IMR-90 (cell line): Measurements from ENCODE around the gene FAM174C. TPM values are rescaled to one million over a fixed set of nuclear protein-coding genes. Genes with fewer than 3 reads are reported as not detected.

Source experiments
- ATAC-seq: fragments of 200-7000 bp; cut with Tn5 transposase; 2 replicates; pipeline ENCODE4 v1.9.1; 2020; ENCODE audit warnings: low read depth, mild to moderate bottlenecking, moderate library complexity
- BruUV-seq: library from RNA; stranded (reverse); fragments of 400-500 nt; replicated peaks from 2 replicates; lab custom pipeline; 2021; lab: Mats Ljungman, UMichigan
- CTCF ChIA-PET: fragments of 300-600 bp; formaldehyde crosslinking; extraction: SDS; loops from one replicate; lab custom pipeline; 2021; ENCODE audit warnings: antibody characterized with exemption; lab: Yijun Ruan, JAX
- POLR2A ChIA-PET: fragments of 300-600 bp; sonication (Branson Sonifier 250); formaldehyde crosslinking; loops from one replicate; lab custom pipeline; 2022; ENCODE audit warnings: antibody characterized with exemption; ENCODE audit not compliant: unreplicated experiment; lab: Charles Lee
- DNase-seq: peaks from one replicate; pipeline ENCODE4 v3.0.0; 2013
- H2AFZ ChIP-seq: replicated peaks from 2 replicates; pipeline ENCODE3; 2013; ENCODE audit warnings: low read length, mild to moderate bottlenecking; ENCODE audit not compliant: poor library complexity
- H2AK5ac ChIP-seq: 2 replicates; pipeline ENCODE4 v1.6.1; 2013; ENCODE audit warnings: low read depth, low read length, inconsistent platforms
- H2AK9ac ChIP-seq: replicated peaks from 2 replicates; pipeline ENCODE3; 2013; ENCODE audit warnings: mild to moderate bottlenecking, low read depth, low read length, moderate library complexity; ENCODE audit not compliant: poor library complexity
- H2BK120ac ChIP-seq: 2 replicates; pipeline ENCODE4 v1.6.1; 2013; ENCODE audit warnings: low read depth, low read length, inconsistent platforms
- H2BK15ac ChIP-seq: 3 replicates; pipeline ENCODE4 v1.6.1; 2013; ENCODE audit warnings: low read depth, low read length, inconsistent platforms
- H2BK20ac ChIP-seq: 2 replicates; pipeline ENCODE4 v1.6.1; 2013; ENCODE audit warnings: low read depth, mild to moderate bottlenecking, inconsistent platforms, low read length, moderate library complexity
- H2BK5ac ChIP-seq: 2 replicates; pipeline ENCODE4 v1.6.1; 2013; ENCODE audit warnings: mild to moderate bottlenecking, low read depth, low read length, inconsistent platforms; ENCODE audit not compliant: poor library complexity, severe bottlenecking
- H3K14ac ChIP-seq: replicated peaks from 2 replicates; pipeline ENCODE4 v1.6.1; 2013; ENCODE audit warnings: low read depth, low read length, inconsistent platforms
- H3K18ac ChIP-seq: 2 replicates; pipeline ENCODE4 v1.6.1; 2013; ENCODE audit warnings: low read depth, low read length, control low read depth
- H3K23ac ChIP-seq: 2 replicates; pipeline ENCODE4 v1.6.1; 2013; ENCODE audit warnings: low read depth, low read length, inconsistent platforms
- H3K27ac ChIP-seq: 2 replicates; pipeline ENCODE4 v1.5.1; 2013; ENCODE audit warnings: mild to moderate bottlenecking, control low read depth, low read length; ENCODE audit not compliant: insufficient read depth
- H3K27me3 ChIP-seq: 2 replicates; pipeline ENCODE4 v1.6.1; 2013; ENCODE audit warnings: low read length; ENCODE audit not compliant: control insufficient read depth, insufficient read depth
- H3K36me3 ChIP-seq: 2 replicates; pipeline ENCODE4 v1.6.1; 2013; ENCODE audit warnings: low read length, mixed read lengths; ENCODE audit not compliant: control insufficient read depth, insufficient read depth
- H3K4ac ChIP-seq: 2 replicates; pipeline ENCODE4 v1.6.1; 2013; ENCODE audit warnings: low read depth, low read length, inconsistent platforms
- H3K4me1 ChIP-seq: 2 replicates; pipeline ENCODE4 v1.6.1; 2013; ENCODE audit warnings: low read length, mixed read lengths; ENCODE audit not compliant: control insufficient read depth, insufficient read depth
- H3K4me2 ChIP-seq: 2 replicates; pipeline ENCODE4 v1.6.1; 2013; ENCODE audit warnings: low read depth, mild to moderate bottlenecking, control low read depth, low read length, moderate library complexity
- H3K4me3 ChIP-seq: 2 replicates; pipeline ENCODE4 v1.5.1; 2013; ENCODE audit warnings: low read depth, mild to moderate bottlenecking, control low read depth, low read length, moderate library complexity; ENCODE audit not compliant: insufficient read depth
- H3K56ac ChIP-seq: 2 replicates; pipeline ENCODE4 v1.6.1; 2013; ENCODE audit warnings: low read length, inconsistent platforms; ENCODE audit not compliant: insufficient read depth; ENCODE audit errors: extremely low read depth
- H3K79me1 ChIP-seq, 2 experiments: 2 replicates each; pipeline ENCODE4 v1.6.1; 2013; ENCODE audit warnings: low read length in 2 of 2, inconsistent platforms in 1 of 2, low read depth in 1 of 2
- H3K9ac ChIP-seq: 2 replicates; pipeline ENCODE4 v1.6.1; 2013; ENCODE audit warnings: low read depth, low read length, control low read depth
- H3K9me1 ChIP-seq: 2 replicates; pipeline ENCODE4 v1.6.1; 2013; ENCODE audit warnings: low read length, inconsistent platforms; ENCODE audit not compliant: insufficient read depth
- H3K9me3 ChIP-seq: 2 replicates; pipeline ENCODE4 v1.6.1; 2013; ENCODE audit warnings: low read length; ENCODE audit not compliant: control insufficient read depth, insufficient read depth
- H4K20me1 ChIP-seq: 2 replicates; pipeline ENCODE4 v1.6.1; 2013; ENCODE audit warnings: low read length, inconsistent platforms; ENCODE audit not compliant: insufficient read depth
- H4K5ac ChIP-seq: 2 replicates; pipeline ENCODE4 v1.6.1; 2013; ENCODE audit warnings: mild to moderate bottlenecking, low read depth, low read length, control low read depth
- H4K8ac ChIP-seq, 2 experiments: 2 replicates each; pipeline ENCODE4 v1.6.1; 2013; ENCODE audit warnings: low read depth in 2 of 2, low read length in 2 of 2, control low read depth in 1 of 2, inconsistent platforms in 1 of 2
- H4K91ac ChIP-seq: 2 replicates; pipeline ENCODE4 v1.6.1; 2013; ENCODE audit warnings: low read depth, low read length, inconsistent platforms; ENCODE audit not compliant: insufficient read depth
- BHLHE40 ChIP-seq: fragments of 150-350 bp; IDR thresholded peaks from 2 replicates; pipeline ENCODE4 v1.6.1; 2016; ENCODE audit warnings: mild to moderate bottlenecking, low read depth, low read length
- CEBPB ChIP-seq: IDR thresholded peaks from 2 replicates; pipeline ENCODE4 v1.6.1; 2012; ENCODE audit warnings: low read depth, low read length, improper control_type of control experiment
- CHD1 ChIP-seq: IDR thresholded peaks from 2 replicates; pipeline ENCODE4 v1.6.1; 2012; ENCODE audit warnings: low read depth, low read length, improper control_type of control experiment
- FOS ChIP-seq: fragments of 150-350 bp; IDR thresholded peaks from 2 replicates; pipeline ENCODE4 v1.6.1; 2016; ENCODE audit warnings: low read depth, low read length
- MAFK ChIP-seq: IDR thresholded peaks from 2 replicates; pipeline ENCODE4 v1.6.1; 2012; ENCODE audit warnings: low read depth, low read length, improper control_type of control experiment
- MAZ ChIP-seq: IDR thresholded peaks from 2 replicates; pipeline ENCODE4 v1.6.1; 2012; ENCODE audit warnings: low read depth, mild to moderate bottlenecking, low read length, improper control_type of control experiment, moderate library complexity, borderline replicate concordance
- NFE2L2 ChIP-seq: fragments of 150-350 bp; IDR thresholded peaks from 2 replicates; pipeline ENCODE4 v1.6.1; 2016; ENCODE audit warnings: low read depth, mild to moderate bottlenecking, low read length
- POLR2A ChIP-seq: IDR thresholded peaks from 2 replicates; pipeline ENCODE4 v1.6.1; 2012; ENCODE audit warnings: mild to moderate bottlenecking, low read depth, low read length
- RAD21 ChIP-seq: IDR thresholded peaks from 2 replicates; pipeline ENCODE4 v1.6.1; 2012; ENCODE audit warnings: low read length, improper control_type of control experiment
- RCOR1 ChIP-seq: IDR thresholded peaks from 2 replicates; pipeline ENCODE4 v1.6.1; 2012; ENCODE audit warnings: mild to moderate bottlenecking, low read length, improper control_type of control experiment; ENCODE audit not compliant: insufficient replicate concordance
- RFX5 ChIP-seq: IDR thresholded peaks from 2 replicates; pipeline ENCODE4 v1.8.0; 2012; ENCODE audit warnings: low read depth, mild to moderate bottlenecking, low read length, moderate library complexity
- SMC3 ChIP-seq: fragments of 150-350 bp; IDR thresholded peaks from 2 replicates; pipeline ENCODE4 v1.6.1; 2016; ENCODE audit warnings: low read depth, mild to moderate bottlenecking, antibody characterized with exemption, low read length, moderate library complexity
- whole genome bisulfite sequencing, 2 experiments: methylation state at CpG; one replicate each; pipeline versions ENCODE4 v1.1.5 to v1.1.7; 2013; ENCODE audit warnings: missing lambda C conversion rate in 2 of 2; ENCODE audit not compliant: insufficient read length in 1 of 2; ENCODE audit errors: extremely low coverage in 2 of 2; 5-methylcytosine and 5-hydroxymethylcytosine counted together
- dilution Hi-C: fragments of 300-500 bp; cut with HindIII; formaldehyde crosslinking; loops from one replicate; pipeline ENCODE4 v1.14.3; 2018; ENCODE audit warnings: low sequenced_read_pairs; ENCODE audit not compliant: unreplicated experiment
- in situ Hi-C: fragments of 300-500 bp; cut with MboI; formaldehyde crosslinking; loops from 3 replicates; pipeline ENCODE4 v1.14.3; 2019; ENCODE audit warnings: low sequenced_read_pairs, inconsistent platforms, mixed read lengths
- intact Hi-C: fragments of 100-400 bp; cut with micrococcal nuclease; formaldehyde crosslinking; loops from 2 replicates; pipeline ENCODE4 v1.10.0; 2022
- polyA plus RNA-seq, 3 experiments: library from polyadenylated mRNA; depleted of rRNA; stranded (reverse); fragments of >200 nt; gene quantifications; 2 replicates each; pipeline ENCODE4 v1.2.3, GENCODE V29; 2012; ENCODE audit warnings: low replicate concordance in 1 of 3
- total RNA-seq: library from RNA; depleted of rRNA; stranded (reverse); fragments of >200 nt; gene quantifications from 2 replicates; pipeline ENCODE4 v1.2.3, GENCODE V29; 2012
- TF ChIP-seq, protein P1 (sequence below): conservative IDR thresholded peaks from 2 replicates; pipeline ENCODE4 v1.5.1; 2012; ENCODE audit warnings: mild to moderate bottlenecking, low read depth, low read length, improper control_type of control experiment
- TF ChIP-seq, protein P2 (sequence below): fragments of 150-350 bp; IDR thresholded peaks from 2 replicates; pipeline ENCODE4 v1.6.1; 2017; ENCODE audit warnings: mild to moderate bottlenecking, antibody characterized with exemption, low read length, low read depth

The FAM174C gene
- total and polyA plus RNA-seq, 2 of the 4 experiments (the other 2 are of a cell fraction) = 7.5 to 61.8 TPM

DNA sequence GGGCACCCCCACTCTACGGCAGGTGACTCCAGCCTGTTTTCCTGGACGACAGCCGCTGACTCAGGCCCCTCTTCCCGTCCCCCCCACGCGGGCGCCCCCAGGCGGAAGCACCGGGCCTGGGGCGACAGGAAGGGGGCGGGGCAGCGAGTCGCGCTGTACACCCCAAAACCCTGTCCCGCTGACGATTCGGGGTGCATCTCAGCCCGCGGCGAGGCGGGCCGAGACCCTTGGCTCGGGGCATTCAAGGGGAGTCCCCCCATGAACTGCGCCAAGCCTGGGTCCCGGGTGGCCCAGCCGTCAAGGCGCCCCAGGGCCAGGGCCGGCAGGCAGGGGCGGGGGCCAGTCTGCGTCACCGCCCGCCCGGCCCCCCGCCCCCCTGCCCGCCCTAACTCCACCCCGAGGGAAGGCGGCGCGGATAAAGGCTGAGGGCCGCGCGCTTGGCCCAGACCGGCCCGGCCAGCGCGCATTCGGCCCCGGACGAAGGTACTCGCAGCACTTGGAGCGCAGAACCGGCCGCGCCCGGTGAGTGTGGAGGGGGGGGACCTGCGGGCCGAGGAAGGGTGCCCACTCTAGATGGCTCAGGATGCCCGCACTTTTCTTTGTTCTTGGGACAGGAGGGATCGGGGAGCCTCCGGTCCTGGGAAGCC lies 27.1 kb upstream of the FAM174C start, which contains the start of gene MIDN (continued):
- TF ChIP-seq NFE2L2 (0 out of 2 replicates have a peak, but pooled peaks have one; percentile 14), RFX5 (no peak), FOS (peak; percentile 56)

GRCh38 chr19:1248786-1249297 lies 26.5 kb upstream of the FAM174C start:
- peak overlapping the region; percentile 81 for H4K91ac ChIP-seq
- ATAC-seq (peak; percentile 28), DNase-seq (peak; percentile 70)
- peak overlapping the region; percentile 98 for H2AK5ac ChIP-seq
- peak overlapping the region; percentile 78 for H3K23ac ChIP-seq
- H3K56ac ChIP-seq = peak overlapping the region; percentile 90
- CTCF ChIA-PET = no interaction called here
- no peaks in the 10 kb centered on the region for H3K9me1 ChIP-seq
- H2BK5ac ChIP-seq = peak overlapping the region; percentile 97
- H3K9me3 ChIP-seq = no peaks in the 10 kb centered on the region
- POLR2A ChIA-PET = interaction anchor here (1.0 kb wide), 1 partner anchor 20 kb away, joined by 3 read pairs; no protein-coding TSS in a partner anchor
- dilution Hi-C loops (no loop called here), in situ Hi-C loops (no loop called here), intact Hi-C loops (loop anchor here (1.0 kb wide), 2 partner anchors 17 to 20 kb away; partner anchors contain the start of gene CIRBP)
- H2AFZ ChIP-seq = peak overlapping the region; percentile 94
- peaks cover 0 to 36% of the 10 kb centered on the region in 2 experiments; a peak in 2 of 4 replicates for H3K79me1 ChIP-seq
- peak overlapping the region; percentile 95 for H3K4ac ChIP-seq
- peak overlapping the region; percentile 100 for H2AK9ac ChIP-seq
- peaks cover 58% of the 10 kb centered on the region for H4K20me1 ChIP-seq
- H3K9ac ChIP-seq = peak overlapping the region; percentile 94
- no peak overlapping the region for H2BK15ac ChIP-seq
- peak overlapping the region in 1 of 2 experiments; percentile 82; a peak in 1 of 4 replicates for H4K8ac ChIP-seq
- peak overlapping the region; percentile 20; the same call in 1 of the 2 replicates for H3K18ac ChIP-seq
- H2BK20ac ChIP-seq = no peak overlapping the region
- peaks cover 24% of the 10 kb centered on the region for H3K36me3 ChIP-seq
- H3K14ac ChIP-seq = peak overlapping the region; percentile 98
- H4K5ac ChIP-seq = no peak overlapping the region
- no peaks in the 10 kb centered on the region for H3K27me3 ChIP-seq
- H3K27ac ChIP-seq = peak overlapping the region; percentile 98
- peaks cover 16% of the 10 kb centered on the region for H3K4me1 ChIP-seq
- H3K4me3 ChIP-seq = peak overlapping the region; percentile 93
- H2BK120ac ChIP-seq = peak overlapping the region; percentile 94; the same call in 1 of the 2 replicates
- BruUV-seq = TSS peak; percentile 40
- no CpG with 5 or more reads among the region's 74 CpGs for WGBS, 2 experiments
- no peak overlapping the region; the same call in 1 of the 2 replicates for H3K4me2 ChIP-seq
- TF ChIP-seq POLR2A (peak; percentile 69), MAFK (no peak), RFX5 (no peak), SMC3 (0 out of 2 replicates have a peak, but pooled peaks have one; percentile 5), CEBPB (no peak), RAD21 (0 out of 2 replicates have a peak, but pooled peaks have one; percentile 18), MAZ (no peak; the same call in 1 of the 2 replicates), RCOR1 (no peak), BHLHE40 (no peak), CHD1 (no peak; the same call in 1 of the 2 replicates)
- TF ChIP-seq, protein P1, sequence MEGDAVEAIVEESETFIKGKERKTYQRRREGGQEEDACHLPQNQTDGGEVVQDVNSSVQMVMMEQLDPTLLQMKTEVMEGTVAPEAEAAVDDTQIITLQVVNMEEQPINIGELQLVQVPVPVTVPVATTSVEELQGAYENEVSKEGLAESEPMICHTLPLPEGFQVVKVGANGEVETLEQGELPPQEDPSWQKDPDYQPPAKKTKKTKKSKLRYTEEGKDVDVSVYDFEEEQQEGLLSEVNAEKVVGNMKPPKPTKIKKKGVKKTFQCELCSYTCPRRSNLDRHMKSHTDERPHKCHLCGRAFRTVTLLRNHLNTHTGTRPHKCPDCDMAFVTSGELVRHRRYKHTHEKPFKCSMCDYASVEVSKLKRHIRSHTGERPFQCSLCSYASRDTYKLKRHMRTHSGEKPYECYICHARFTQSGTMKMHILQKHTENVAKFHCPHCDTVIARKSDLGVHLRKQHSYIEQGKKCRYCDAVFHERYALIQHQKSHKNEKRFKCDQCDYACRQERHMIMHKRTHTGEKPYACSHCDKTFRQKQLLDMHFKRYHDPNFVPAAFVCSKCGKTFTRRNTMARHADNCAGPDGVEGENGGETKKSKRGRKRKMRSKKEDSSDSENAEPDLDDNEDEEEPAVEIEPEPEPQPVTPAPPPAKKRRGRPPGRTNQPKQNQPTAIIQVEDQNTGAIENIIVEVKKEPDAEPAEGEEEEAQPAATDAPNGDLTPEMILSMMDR = peak; percentile 79
- TF ChIP-seq, protein P2, sequence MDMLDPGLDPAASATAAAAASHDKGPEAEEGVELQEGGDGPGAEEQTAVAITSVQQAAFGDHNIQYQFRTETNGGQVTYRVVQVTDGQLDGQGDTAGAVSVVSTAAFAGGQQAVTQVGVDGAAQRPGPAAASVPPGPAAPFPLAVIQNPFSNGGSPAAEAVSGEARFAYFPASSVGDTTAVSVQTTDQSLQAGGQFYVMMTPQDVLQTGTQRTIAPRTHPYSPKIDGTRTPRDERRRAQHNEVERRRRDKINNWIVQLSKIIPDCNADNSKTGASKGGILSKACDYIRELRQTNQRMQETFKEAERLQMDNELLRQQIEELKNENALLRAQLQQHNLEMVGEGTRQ = no peak
